WI38 (cell line): ENCODE measurements around the gene AMBRA1.

Experiments used
- H3K4me3 ChIP-seq: 2 replicates; pipeline ENCODE4 v1.5.1; 2011; ENCODE audit warnings: low read depth, mild to moderate bottlenecking, control low read depth, low read length
- CTCF ChIP-seq: IDR thresholded peaks from 2 replicates; pipeline ENCODE4 v1.5.1; 2012; ENCODE audit warnings: low read depth, mild to moderate bottlenecking, control low read depth, low read length

AMBRA1 gene

GRCh38 chr11:46387919-46388618, 205.8 kb downstream of the AMBRA1 start:
- no peak for TF ChIP-seq CTCF
- no peak overlapping the region for H3K4me3 ChIP-seq

- no peak overlapping the region for H3K4me3 ChIP-seq
Measured at GRCh38 chr11:46387456-46387855, 206.4 kb downstream of the AMBRA1 start.

GRCh38 chr11:46386674-46387073, 207.1 kb downstream of the AMBRA1 start:
- H3K4me3 ChIP-seq, result no peak overlapping the region
- no peak for TF ChIP-seq CTCF

More at GRCh38 chr11:46387456-46387855, 206.4 kb downstream of the AMBRA1 start:
- no peak for TF ChIP-seq CTCF

- no peak for TF ChIP-seq CTCF
- no peak overlapping the region for H3K4me3 ChIP-seq
Measured at GRCh38 chr11:46386005-46386578, 207.7 kb downstream of the AMBRA1 start.

- no peak for TF ChIP-seq CTCF
- H3K4me3 ChIP-seq, result no peak overlapping the region
Measured at GRCh38 chr11:46385169-46386004, 208.4 kb downstream of the AMBRA1 start.

GRCh38 chr11:46383974-46384701, 209.7 kb downstream of the AMBRA1 start:
- no peak for TF ChIP-seq CTCF
- H3K4me3 ChIP-seq, result no peak overlapping the region
